Common myeloid progenitor, CD34-positive (primary cell): Measurements from ENCODE around the gene SERTAD2.

ENCODE experiments used
- CTCF ChIA-PET: fragments of 350-600 bp; sonication (Branson Sonifier 250); formaldehyde crosslinking; loops from one replicate; lab custom pipeline; 2021; ENCODE audit warnings: antibody characterized with exemption; lab: Charles Lee
- POLR2A ChIA-PET: fragments of 350-600 bp; sonication (Branson Sonifier 250); formaldehyde crosslinking; loops from one replicate; lab custom pipeline; 2021; ENCODE audit warnings: antibody characterized with exemption; lab: Charles Lee
- DNase-seq, 3 donors: peaks; one replicate each; pipeline versions ENCODE4 v3.0.0 to v3.0.0-alpha.2; 2013
- H3K27ac ChIP-seq, 2 experiments: 1 replicate in 1 of 2; 2 replicates in 1 of 2; pipeline ENCODE4 v1.7.0; 2013; ENCODE audit warnings: inconsistent platforms in 2 of 2, low read length in 2 of 2, mild to moderate bottlenecking in 2 of 2, low read depth in 1 of 2, moderate library complexity in 1 of 2; ENCODE audit not compliant: severe bottlenecking in 2 of 2, insufficient read depth in 1 of 2, poor library complexity in 1 of 2
- H3K27me3 ChIP-seq, 5 experiments: replicated peaks in 2 of 5; 1 replicate in 3 of 5; 2 replicates in 2 of 5; pipeline versions ENCODE4 v1.6.1 to v1.7.0; 2013; ENCODE audit warnings: low read length in 4 of 5, mild to moderate bottlenecking in 2 of 5, moderate library complexity in 2 of 5, inconsistent platforms in 1 of 5; ENCODE audit not compliant: insufficient read depth in 5 of 5, control insufficient read depth in 4 of 5
- H3K36me3 ChIP-seq, 4 experiments: 1 replicate in 2 of 4; 2 replicates in 2 of 4; pipeline versions ENCODE4 v1.6.1 to v1.7.0; 2013; ENCODE audit warnings: low read length in 3 of 4, control low read depth in 1 of 4, mild to moderate bottlenecking in 1 of 4; ENCODE audit not compliant: control insufficient read depth in 4 of 4, insufficient read depth in 4 of 4
- H3K4me1 ChIP-seq, 4 experiments: 1 replicate in 3 of 4; 2 replicates in 1 of 4; pipeline versions ENCODE4 v1.6.1 to v1.7.1; 2013; ENCODE audit warnings: low read length in 3 of 4, mild to moderate bottlenecking in 3 of 4, control low read depth in 1 of 4, inconsistent platforms in 1 of 4, moderate library complexity in 1 of 4; ENCODE audit not compliant: control insufficient read depth in 4 of 4, insufficient read depth in 4 of 4; ENCODE audit errors: control extremely low read depth in 1 of 4
- H3K4me3 ChIP-seq, 7 experiments: 1 replicate in 4 of 7; 2 replicates in 3 of 7; pipeline versions ENCODE4 v1.5.1 to v1.7.0; 2013; ENCODE audit warnings: mild to moderate bottlenecking in 7 of 7, low read length in 6 of 7, moderate library complexity in 6 of 7, inconsistent platforms in 2 of 7, low read depth in 2 of 7, control low read depth in 1 of 7; ENCODE audit not compliant: insufficient read depth in 4 of 7, control insufficient read depth in 1 of 7; ENCODE audit errors: extremely low read depth in 1 of 7
- H3K9me3 ChIP-seq, 5 experiments: 1 replicate in 4 of 5; 2 replicates in 1 of 5; pipeline versions ENCODE4 v1.6.1 to v1.7.1; 2013; ENCODE audit warnings: low read length in 4 of 5, mild to moderate bottlenecking in 2 of 5, inconsistent platforms in 1 of 5, low read depth in 1 of 5, moderate library complexity in 1 of 5; ENCODE audit not compliant: control insufficient read depth in 4 of 5, insufficient read depth in 2 of 5; ENCODE audit errors: control extremely low read depth in 1 of 5
- WGBS: methylation state at CpG from one replicate; pipeline ENCODE4 v1.1.5; 2013; ENCODE audit not compliant: insufficient coverage; 5-methylcytosine and 5-hydroxymethylcytosine counted together

SERTAD2 gene

GRCh38 chr2:64697297-64698176 lies 43.8 kb upstream of the SERTAD2 start:
- ChIA-PET CTCF (interaction anchor here (1.2 to 1.9 kb wide), 5 partner anchors 7 to 46 kb away, joined by 4 to 9 read pairs (median 8); no protein-coding TSS in a partner anchor), POLR2A (interaction anchor here (1.3 kb wide), 1 partner anchor 12 kb away, joined by 3 read pairs; no protein-coding TSS in a partner anchor)
- Histone ChIP-seq H3K4me3 (no peak overlapping the region), H3K27ac (no peak overlapping the region), H3K9me3 (no peaks in the 10 kb centered on the region), H3K4me1 (peaks cover 5 to 32% (median 20%) of the 10 kb centered on the region in 4 experiments), H3K36me3 (no peaks in the 10 kb centered on the region), H3K27me3 (no peaks in the 10 kb centered on the region)
- DNase-seq: no peak
- 94% methylated on average over 3 of the region's 6 CpGs for WGBS

- POLR2A ChIA-PET: interaction anchor here (1.3 kb wide), 1 partner anchor 13 kb away, joined by 3 read pairs; no protein-coding TSS in a partner anchor
- Histone ChIP-seq H3K4me3 (no peak overlapping the region), H3K27ac (peak overlapping the region; percentile 57 to 59), H3K36me3 (no peaks in the 10 kb centered on the region), H3K4me1 (peaks cover 5 to 32% (median 20%) of the 10 kb centered on the region in 4 experiments), H3K27me3 (no peaks in the 10 kb centered on the region), H3K9me3 (peaks cover 0 to 3% (median 0%) of the 10 kb centered on the region in 5 experiments)
- CTCF ChIA-PET: interaction anchor here (0.7 to 1.9 kb wide), 12 partner anchors 8 to 55 kb away, joined by 3 to 9 read pairs (median 5); no protein-coding TSS in a partner anchor
- no CpG with 5 or more reads among the region's 1 CpG for WGBS
- DNase-seq: no peak
Measured at GRCh38 chr2:64696636-64697035, 42.9 kb upstream of the SERTAD2 start.

GRCh38 chr2:64695721-64696261 lies 42.1 kb upstream of the SERTAD2 start:
- DNase-seq: peak in 2 of 3 donors; percentile 79 to 85
- peaks cover 0 to 3% (median 0%) of the 10 kb centered on the region in 5 experiments for H3K9me3 ChIP-seq
- POLR2A ChIA-PET: interaction anchor here (1.1 to 1.3 kb wide), 2 partner anchors 38 to 42 kb away, joined by 3 to 5 read pairs; partner anchors contain the start of gene SERTAD2
- H3K4me3 ChIP-seq: peak overlapping the region in 3 of 7 experiments; percentile 4 to 16 (median 12)
- H3K4me1 ChIP-seq: peaks cover 5 to 32% (median 20%) of the 10 kb centered on the region in 4 experiments
- WGBS: 0% methylated on average over 1 of the region's 1 CpG
- no peaks in the 10 kb centered on the region for H3K36me3 ChIP-seq
- H3K27me3 ChIP-seq: no peaks in the 10 kb centered on the region
- H3K27ac ChIP-seq: peak overlapping the region; percentile 57 to 59
- CTCF ChIA-PET: interaction anchor here (0.7 to 1.9 kb wide), 15 partner anchors 9 to 137 kb away, joined by 3 to 9 read pairs (median 5); no protein-coding TSS in a partner anchor

- Histone ChIP-seq H3K27me3 (no peaks in the 10 kb centered on the region), H3K4me3 (no peak overlapping the region), H3K9me3 (peaks cover 0 to 3% (median 0%) of the 10 kb centered on the region in 5 experiments), H3K36me3 (no peaks in the 10 kb centered on the region), H3K4me1 (peaks cover 5 to 20% (median 17%) of the 10 kb centered on the region in 4 experiments), H3K27ac (no peak overlapping the region)
- ChIA-PET POLR2A (no interaction called here), CTCF (interaction anchor here (0.9 kb wide), 1 partner anchor 34 kb away, joined by 3 read pairs; no protein-coding TSS in a partner anchor)
- DNase-seq: peak in 1 of 3 donors; percentile 23
- 100% methylated on average over 2 of the region's 4 CpGs for WGBS
Measured at GRCh38 chr2:64692401-64692800, 38.7 kb upstream of the SERTAD2 start.

GRCh38 chr2:64688909-64689308 lies 35.2 kb upstream of the SERTAD2 start:
- Histone ChIP-seq H3K4me3 (no peak overlapping the region), H3K27ac (no peak overlapping the region), H3K27me3 (no peaks in the 10 kb centered on the region), H3K9me3 (peaks cover 0 to 3% (median 0%) of the 10 kb centered on the region in 5 experiments), H3K36me3 (no peaks in the 10 kb centered on the region), H3K4me1 (peaks cover 4 to 13% (median 9%) of the 10 kb centered on the region in 4 experiments)
- POLR2A ChIA-PET: no interaction called here
- CTCF ChIA-PET: interaction anchor here (0.6 kb wide), 1 partner anchor 39 kb away, joined by 3 read pairs; no protein-coding TSS in a partner anchor
- DNase-seq: no peak

GRCh38 chr2:64686283-64686956 lies 32.7 kb upstream of the SERTAD2 start:
- no peak for DNase-seq
- Histone ChIP-seq H3K36me3 (no peaks in the 10 kb centered on the region), H3K4me1 (peaks cover 11 to 20% (median 15%) of the 10 kb centered on the region in 4 experiments), H3K4me3 (no peak overlapping the region), H3K9me3 (no peaks in the 10 kb centered on the region), H3K27me3 (no peaks in the 10 kb centered on the region), H3K27ac (no peak overlapping the region)
- ChIA-PET POLR2A (no interaction called here), CTCF (interaction anchor here (1.1 to 2.5 kb wide), 9 partner anchors 9 to 49 kb away, joined by 3 to 9 read pairs (median 4); no protein-coding TSS in a partner anchor)
- WGBS: 92% methylated on average over 2 of the region's 5 CpGs
